Colonic mucosa (tissue), 4 donors: ENCODE measurements around the gene ADGRB3. TPM values are rescaled to one million over a fixed set of nuclear protein-coding genes. Genes with fewer than 3 reads are reported as not detected.

Experiments
- DNase-seq: peaks from one replicate; pipeline ENCODE4 v3.0.0-alpha.2; 2020
- H3K27ac ChIP-seq: fragments of 200-600 bp; one replicate; pipeline ENCODE4 v1.8.0; 2021
- H3K27me3 ChIP-seq: fragments of 200-600 bp; one replicate; pipeline ENCODE4 v1.8.0; 2021
- H3K36me3 ChIP-seq: fragments of 200-600 bp; one replicate; pipeline ENCODE4 v1.8.0; 2021
- H3K4me1 ChIP-seq: fragments of 200-600 bp; one replicate; pipeline ENCODE4 v1.8.0; 2021; ENCODE audit warnings: mild to moderate bottlenecking
- H3K4me3 ChIP-seq: fragments of 200-600 bp; one replicate; pipeline ENCODE4 v1.8.0; 2021
- H3K9ac ChIP-seq, 2 donors: one replicate each; pipeline ENCODE4 v1.7.0; 2013; ENCODE audit warnings: control low read depth in 2 of 2, low read depth in 2 of 2, low read length in 2 of 2
- H3K9me3 ChIP-seq: fragments of 200-600 bp; one replicate; pipeline ENCODE4 v1.8.0; 2021
- intact Hi-C: fragments of 100-400 bp; cut with DNase I; formaldehyde crosslinking; loops from one replicate; pipeline ENCODE4 v1.14.1; 2022
- total RNA-seq, 2 donors: library from RNA; stranded (reverse); fragmentation: NEBNext Ultra II Directional in 1 of 2; extraction: Animal tissue kit (Norgen Biotek cat#: 25700) in 1 of 2; gene quantifications; one replicate each; pipeline ENCODE4 v1.2.1, GENCODE V29; 2021
- TF ChIP-seq, protein P1 (sequence below): fragments of 200-600 bp; IDR thresholded peaks from one replicate; pipeline ENCODE4 v1.8.0; 2022; ENCODE audit warnings: antibody characterized with exemption, mild to moderate bottlenecking
- donor health status: healthy.
- donor health status: DM: no; HTN: no; CAD: no.
- donor health status: DM: no; HTN: no; CAD: no.

The ADGRB3 gene
- total RNA-seq, 2 donors from 2014 or later: 0.42 to 0.98 TPM

DNA sequence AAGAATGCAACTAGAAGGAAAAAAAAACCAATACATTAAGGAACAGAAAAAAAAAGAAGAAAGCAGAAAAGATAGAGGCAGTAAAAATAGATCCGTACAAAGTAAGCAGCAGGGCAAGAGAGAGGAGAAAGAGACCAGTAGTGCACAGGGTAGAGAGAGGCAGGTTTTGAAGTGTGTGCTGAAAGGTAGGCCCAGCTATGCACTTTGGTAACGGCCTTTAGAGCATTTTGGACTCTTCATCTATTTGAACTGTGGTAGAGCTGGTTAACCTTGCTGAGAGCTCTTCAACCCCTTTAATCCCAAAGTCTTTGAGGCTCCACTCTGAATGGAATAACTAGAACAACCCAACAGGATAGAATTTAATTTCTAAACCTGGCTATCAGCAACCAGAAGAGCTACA, 45.2 kb downstream of the ADGRB3 start:
- Histone ChIP-seq H3K36me3 (no peaks in the 10 kb centered on the region), H3K4me1 (no peaks in the 10 kb centered on the region), H3K9ac (no peak overlapping the region), H3K9me3 (no peaks in the 10 kb centered on the region), H3K4me3 (no peak overlapping the region), H3K27me3 (no peaks in the 10 kb centered on the region), H3K27ac (no peak overlapping the region)
- TF ChIP-seq, protein P1, sequence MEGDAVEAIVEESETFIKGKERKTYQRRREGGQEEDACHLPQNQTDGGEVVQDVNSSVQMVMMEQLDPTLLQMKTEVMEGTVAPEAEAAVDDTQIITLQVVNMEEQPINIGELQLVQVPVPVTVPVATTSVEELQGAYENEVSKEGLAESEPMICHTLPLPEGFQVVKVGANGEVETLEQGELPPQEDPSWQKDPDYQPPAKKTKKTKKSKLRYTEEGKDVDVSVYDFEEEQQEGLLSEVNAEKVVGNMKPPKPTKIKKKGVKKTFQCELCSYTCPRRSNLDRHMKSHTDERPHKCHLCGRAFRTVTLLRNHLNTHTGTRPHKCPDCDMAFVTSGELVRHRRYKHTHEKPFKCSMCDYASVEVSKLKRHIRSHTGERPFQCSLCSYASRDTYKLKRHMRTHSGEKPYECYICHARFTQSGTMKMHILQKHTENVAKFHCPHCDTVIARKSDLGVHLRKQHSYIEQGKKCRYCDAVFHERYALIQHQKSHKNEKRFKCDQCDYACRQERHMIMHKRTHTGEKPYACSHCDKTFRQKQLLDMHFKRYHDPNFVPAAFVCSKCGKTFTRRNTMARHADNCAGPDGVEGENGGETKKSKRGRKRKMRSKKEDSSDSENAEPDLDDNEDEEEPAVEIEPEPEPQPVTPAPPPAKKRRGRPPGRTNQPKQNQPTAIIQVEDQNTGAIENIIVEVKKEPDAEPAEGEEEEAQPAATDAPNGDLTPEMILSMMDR: no peak
- no peak for DNase-seq
- intact Hi-C loops: no loop called here

DNA sequence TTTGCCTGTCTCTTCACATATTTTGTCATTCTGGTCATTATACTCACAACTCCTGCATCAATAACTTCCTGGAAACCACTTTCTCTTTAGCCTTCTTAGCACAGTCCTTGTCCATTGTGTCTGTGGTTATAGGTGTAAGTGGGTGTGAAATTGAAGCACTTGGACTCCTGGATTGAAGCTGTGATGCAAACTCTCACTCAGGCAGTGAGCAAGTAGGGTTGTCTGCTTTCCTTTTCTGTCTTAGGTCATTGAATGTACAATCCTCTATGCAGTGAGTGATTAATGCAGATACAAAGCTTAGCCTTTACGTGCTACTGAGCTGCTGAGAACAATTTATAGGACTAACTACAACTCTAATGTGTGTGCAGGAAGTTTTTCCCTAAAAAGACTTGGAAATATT, 54.8 kb downstream of the ADGRB3 start:
- no peak for DNase-seq
- TF ChIP-seq, protein P1: no peak
- no peaks in the 10 kb centered on the region for H3K27me3 ChIP-seq
- H3K9me3 ChIP-seq: no peaks in the 10 kb centered on the region
- no peak overlapping the region for H3K27ac ChIP-seq
- intact Hi-C loops: no loop called here
- no peak overlapping the region for H3K4me3 ChIP-seq
- H3K36me3 ChIP-seq: no peaks in the 10 kb centered on the region
- no peaks in the 10 kb centered on the region for H3K4me1 ChIP-seq
- H3K9ac ChIP-seq: no peak overlapping the region

GRCh38 chr6:68691120-68691519, 56.0 kb downstream of the ADGRB3 start:
- Histone ChIP-seq H3K4me3 (no peak overlapping the region), H3K36me3 (no peaks in the 10 kb centered on the region), H3K27me3 (no peaks in the 10 kb centered on the region), H3K9ac (no peak overlapping the region), H3K9me3 (no peaks in the 10 kb centered on the region), H3K4me1 (no peaks in the 10 kb centered on the region), H3K27ac (no peak overlapping the region)
- intact Hi-C loops: no loop called here
- no peak for DNase-seq
- TF ChIP-seq, protein P1: no peak

GRCh38 chr6:68693271-68693670, 58.2 kb downstream of the ADGRB3 start:
- Histone ChIP-seq H3K4me3 (no peak overlapping the region), H3K27ac (no peak overlapping the region), H3K36me3 (no peaks in the 10 kb centered on the region), H3K9ac (no peak overlapping the region), H3K9me3 (no peaks in the 10 kb centered on the region), H3K27me3 (no peaks in the 10 kb centered on the region), H3K4me1 (no peaks in the 10 kb centered on the region)
- TF ChIP-seq, protein P1: no peak
- intact Hi-C loops: no loop called here
- DNase-seq: no peak

DNA sequence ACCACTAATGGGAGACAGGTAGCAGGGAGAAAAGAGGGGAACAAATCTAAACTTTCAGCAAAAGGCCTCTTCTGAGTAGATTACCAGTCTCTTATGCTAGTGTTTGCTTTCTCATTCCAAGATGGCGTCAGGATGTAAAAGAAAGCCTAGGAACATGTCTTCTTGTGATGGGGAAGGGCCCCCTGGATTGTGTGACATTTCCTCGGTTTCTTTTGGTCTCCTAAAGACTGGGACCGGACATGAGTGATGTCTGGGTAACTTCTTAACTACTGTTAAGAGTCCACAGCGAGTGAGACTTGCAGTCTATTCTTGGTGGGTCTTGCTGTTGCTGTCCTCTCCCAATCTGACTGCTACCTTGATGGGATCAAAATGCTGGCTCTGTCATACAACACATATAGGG, 60.3 kb downstream of the ADGRB3 start:
- H3K4me3 ChIP-seq: no peak overlapping the region
- H3K4me1 ChIP-seq: no peaks in the 10 kb centered on the region
- H3K27me3 ChIP-seq: no peaks in the 10 kb centered on the region
- H3K9me3 ChIP-seq: no peaks in the 10 kb centered on the region
- DNase-seq: no peak
- no peak overlapping the region for H3K9ac ChIP-seq
- H3K36me3 ChIP-seq: no peaks in the 10 kb centered on the region
- TF ChIP-seq, protein P1: no peak
- no peak overlapping the region for H3K27ac ChIP-seq
- intact Hi-C loops: no loop called here

DNA sequence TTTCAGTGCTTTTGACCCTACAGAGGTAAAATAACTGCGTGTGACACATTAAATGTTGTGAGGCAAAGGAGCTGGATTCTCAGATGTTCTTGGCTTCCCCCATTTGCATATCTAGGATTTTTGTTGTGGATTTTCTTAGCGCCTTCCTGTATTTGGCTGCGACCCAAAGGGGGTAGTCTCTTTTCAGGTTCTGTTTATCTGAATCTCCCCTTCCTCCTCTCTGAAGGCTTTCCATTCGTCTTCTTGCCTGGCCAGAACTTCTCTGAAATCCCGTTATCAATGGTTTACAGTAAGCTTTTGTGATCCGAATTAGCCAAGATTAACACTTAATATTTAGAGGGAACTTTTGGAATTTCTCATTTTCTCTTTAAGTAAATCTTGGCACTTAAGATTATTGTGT, 60.8 kb downstream of the ADGRB3 start:
- no peak overlapping the region for H3K27ac ChIP-seq
- no peak overlapping the region for H3K9ac ChIP-seq
- no peak overlapping the region for H3K4me3 ChIP-seq
- intact Hi-C loops: no loop called here
- H3K27me3 ChIP-seq: no peaks in the 10 kb centered on the region
- H3K4me1 ChIP-seq: no peaks in the 10 kb centered on the region
- no peak for DNase-seq
- no peaks in the 10 kb centered on the region for H3K36me3 ChIP-seq
- no peaks in the 10 kb centered on the region for H3K9me3 ChIP-seq
- TF ChIP-seq, protein P1: no peak
